ENCODE data around the gene PXN. TPM values are rescaled to one million over a fixed set of nuclear protein-coding genes. Genes with fewer than 3 reads are reported as not detected.

PXN gene
- total and polyA plus RNA-seq, 4 donors = 6.0 to 13.1 (median 12.3) TPM

- 95% methylated on average over 34 of the region's 34 CpGs for WGBS
- no peaks in the 10 kb centered on the region for H3K27me3 ChIP-seq (ENCODE audit: control insufficient read depth in 4 of 4, insufficient read depth in 4 of 4, low read length in 3 of 4)
- H3K9me3 ChIP-seq (ENCODE audit: control insufficient read depth in 4 of 4, low read length in 3 of 4) = no peaks in the 10 kb centered on the region
- H3K9ac ChIP-seq (ENCODE audit: low read depth in 1 of 2, low read length in 2 of 2) = no peak overlapping the region
- no peak for DNase-seq (ENCODE audit: low spot score)
- H3K36me3 ChIP-seq (ENCODE audit: control insufficient read depth in 4 of 4, insufficient read depth in 3 of 4, low read depth in 1 of 4, low read length in 3 of 4) = peaks cover 6 to 71% (median 25%) of the 10 kb centered on the region in 4 donors
- no peak overlapping the region for H3K4me3 ChIP-seq (ENCODE audit: low read depth in 1 of 3, low read length in 3 of 3)
- no peak overlapping the region for H3K27ac ChIP-seq (ENCODE audit: low read depth in 1 of 2, low read length in 2 of 2)
- TF ChIP-seq TAF1 (conservative IDR thresholded peaks at IDR 0.05) (no peak), FOXA2 (IDR thresholded peaks at IDR 0.05) (no peak), FOXA1 (IDR thresholded peaks at IDR 0.05) (no peak), JUND (IDR thresholded peaks at IDR 0.05) (no peak), GABPA (IDR thresholded peaks at IDR 0.05 in 1 of 2, conservative IDR thresholded peaks at IDR 0.05 in 1 of 2) (no peak), SP1 (IDR thresholded peaks at IDR 0.05) (no peak), RXRA (IDR thresholded peaks at IDR 0.05) (no peak), HNF4A (conservative IDR thresholded peaks at IDR 0.05) (no peak), YY1 (IDR thresholded peaks at IDR 0.05) (no peak), RAD21 (IDR thresholded peaks at IDR 0.05) (no peak), HNF4G (IDR thresholded peaks at IDR 0.05) (no peak), ATF3 (IDR thresholded peaks at IDR 0.05) (no peak), EGR1 (IDR thresholded peaks at IDR 0.05; ENCODE audit: low read depth in 2 of 2) (no peak), MAX (IDR thresholded peaks at IDR 0.05) (no peak), REST (IDR thresholded peaks at IDR 0.05) (no peak), NR2F2 (IDR thresholded peaks at IDR 0.05) (no peak), CTCF (IDR thresholded peaks at IDR 0.05; ENCODE audit: low read depth, low read length, missing input control) (no peak)
- TF ChIP-seq, protein P1, sequence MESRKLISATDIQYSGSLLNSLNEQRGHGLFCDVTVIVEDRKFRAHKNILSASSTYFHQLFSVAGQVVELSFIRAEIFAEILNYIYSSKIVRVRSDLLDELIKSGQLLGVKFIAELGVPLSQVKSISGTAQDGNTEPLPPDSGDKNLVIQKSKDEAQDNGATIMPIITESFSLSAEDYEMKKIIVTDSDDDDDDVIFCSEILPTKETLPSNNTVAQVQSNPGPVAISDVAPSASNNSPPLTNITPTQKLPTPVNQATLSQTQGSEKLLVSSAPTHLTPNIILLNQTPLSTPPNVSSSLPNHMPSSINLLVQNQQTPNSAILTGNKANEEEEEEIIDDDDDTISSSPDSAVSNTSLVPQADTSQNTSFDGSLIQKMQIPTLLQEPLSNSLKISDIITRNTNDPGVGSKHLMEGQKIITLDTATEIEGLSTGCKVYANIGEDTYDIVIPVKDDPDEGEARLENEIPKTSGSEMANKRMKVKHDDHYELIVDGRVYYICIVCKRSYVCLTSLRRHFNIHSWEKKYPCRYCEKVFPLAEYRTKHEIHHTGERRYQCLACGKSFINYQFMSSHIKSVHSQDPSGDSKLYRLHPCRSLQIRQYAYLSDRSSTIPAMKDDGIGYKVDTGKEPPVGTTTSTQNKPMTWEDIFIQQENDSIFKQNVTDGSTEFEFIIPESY (IDR thresholded peaks at IDR 0.05) = no peak
- H3K4me1 ChIP-seq (ENCODE audit: control insufficient read depth in 4 of 4, insufficient read depth in 4 of 4, low read length in 3 of 4) = peaks cover 0 to 4% (median 0%) of the 10 kb centered on the region in 4 donors
These were observed 50.7 kb downstream of the PXN start for GRCh38 chr12:120214626-120215356.
